GM19035 (cell line): ENCODE measurements around the gene MIPEP.
A peak's percentile ranks its signal among the peaks of the same experiment; 100 is the strongest.
"Not testable (repeated sequence)": the region's sequence is repeated elsewhere in the genome, so short reads cannot be mapped to it uniquely, and the experiment has no call there.

Experiments
- ATAC-seq: cut with Tn5 transposase; IDR thresholded peaks from one replicate; pipeline ENCODE4 v1.9.1; 2021; ENCODE audit not compliant: unreplicated experiment

The MIPEP gene

DNA sequence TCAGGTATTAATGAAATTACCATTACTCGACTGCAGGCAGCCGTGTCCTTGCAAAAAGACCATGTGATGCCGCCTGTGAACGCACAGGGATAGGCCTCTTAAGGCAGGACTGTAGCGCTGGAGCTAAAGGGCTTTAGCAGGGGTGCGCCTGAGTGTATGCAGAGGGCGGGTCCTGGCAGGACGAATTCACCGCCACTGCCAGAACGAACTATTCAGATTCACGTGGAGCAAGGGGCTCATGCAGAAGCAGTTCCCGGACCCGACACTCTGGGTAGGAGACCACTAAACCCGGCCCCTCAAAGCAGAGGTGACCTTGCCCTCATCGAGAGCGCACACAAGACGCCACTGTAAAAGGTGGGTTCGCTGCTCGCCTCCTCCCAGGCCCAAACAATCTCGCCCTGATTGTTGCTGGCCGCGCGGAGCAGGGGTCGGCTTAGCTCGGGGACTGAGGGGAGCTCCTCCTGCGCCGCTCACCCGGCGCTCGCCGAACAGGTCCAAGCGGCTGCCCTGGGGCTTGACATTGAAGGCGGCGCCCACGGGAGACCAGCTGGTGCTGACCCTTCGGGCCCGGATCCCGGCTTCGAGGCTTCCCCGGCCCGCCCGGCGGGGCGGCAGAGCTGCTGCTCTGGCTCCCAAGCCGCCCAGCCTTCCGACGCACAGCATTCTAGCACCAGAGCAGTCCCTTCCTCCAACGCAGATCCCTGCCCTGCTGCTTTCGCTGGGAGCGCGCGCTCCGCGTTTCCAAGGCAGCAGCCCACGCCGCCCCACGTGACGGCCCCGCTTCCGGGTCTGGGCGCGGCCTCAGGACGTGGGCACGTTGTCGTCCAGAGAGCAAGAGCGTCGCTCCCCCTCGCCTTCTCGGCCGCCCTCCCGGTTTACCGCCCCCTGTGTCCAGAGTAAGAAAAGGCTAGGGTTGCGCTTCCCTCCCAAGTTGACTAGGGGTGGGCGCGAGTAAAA is at the start of gene MIPEP:
TSS of gene MIPEP (minus strand) at position 743 of the 957 bp plus-strand sequence. CDS start at position 663, 80 bp downstream.
- peak; percentile 95 for ATAC-seq

DNA sequence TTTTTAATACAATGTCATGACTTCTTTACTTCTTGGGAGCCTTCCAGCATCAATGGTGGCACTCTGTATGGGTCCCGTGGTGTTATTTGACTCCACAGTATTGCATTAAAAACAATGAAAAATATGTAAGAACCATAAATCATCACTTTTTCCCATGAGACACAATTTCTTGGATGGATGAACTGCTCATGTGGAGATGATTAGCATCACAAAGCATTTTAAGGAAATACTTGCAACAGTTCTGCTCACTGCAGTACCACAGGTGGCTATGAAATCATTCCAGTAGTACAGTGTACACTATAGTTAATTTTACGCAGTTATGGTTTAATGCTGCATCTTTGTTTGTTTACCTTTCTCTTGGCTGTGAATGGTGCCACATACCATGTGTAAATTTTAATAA is 45.3 kb upstream of the MIPEP start:
- no peak for ATAC-seq

- no peak for ATAC-seq
Measured at GRCh38 chr13:23928985-23929384, 39.8 kb upstream of the MIPEP start.

GRCh38 chr13:23923031-23923430 is 33.8 kb upstream of the MIPEP start:
- no peak for ATAC-seq

GRCh38 chr13:23922005-23922932 is 33.1 kb upstream of the MIPEP start:
- ATAC-seq: no peak

- ATAC-seq: no peak
Measured at GRCh38 chr13:23921451-23921888, 32.3 kb upstream of the MIPEP start.

DNA sequence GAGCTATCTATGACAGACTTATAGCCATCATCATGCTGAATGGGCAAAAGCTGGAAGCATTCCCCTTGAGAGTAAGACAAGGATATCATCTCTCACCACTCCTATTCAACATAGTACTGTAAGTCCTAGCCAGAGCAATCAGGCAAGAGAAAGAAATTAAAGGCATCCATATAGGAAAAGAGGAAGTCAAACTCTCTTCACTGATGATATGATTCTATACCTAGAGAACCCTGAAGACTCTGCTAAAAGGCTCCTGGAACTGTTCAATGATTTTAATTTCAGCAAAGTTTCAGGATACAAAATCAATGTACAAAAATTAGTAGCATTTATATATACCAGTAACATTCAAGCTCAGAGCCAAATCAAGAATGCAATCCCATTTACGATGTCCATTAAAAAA is 29.8 kb upstream of the MIPEP start:
- ATAC-seq: no peak

DNA sequence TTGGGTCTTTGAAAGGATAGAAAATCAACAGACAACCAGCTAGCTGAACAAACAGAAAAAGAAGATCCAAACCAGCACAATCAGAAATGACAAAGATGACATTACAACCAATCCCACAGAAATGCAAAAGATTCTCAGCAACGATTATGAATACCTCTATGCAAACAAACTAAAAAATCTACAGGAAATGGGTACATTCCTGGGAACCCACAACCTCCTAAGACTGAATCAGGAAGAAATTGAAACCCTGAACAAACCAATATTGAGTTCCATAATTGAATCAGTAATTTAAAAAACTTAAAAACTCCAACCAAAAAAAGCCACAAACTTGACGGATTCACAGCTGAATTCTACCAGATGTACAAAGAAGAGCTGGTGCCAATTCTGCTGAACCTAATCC is 29.0 kb upstream of the MIPEP start:
- ATAC-seq: no peak

GRCh38 chr13:23915308-23915707 is 26.1 kb upstream of the MIPEP start:
- ATAC-seq: no peak

GRCh38 chr13:23912469-23912868 is 23.3 kb upstream of the MIPEP start:
- no peak for ATAC-seq

DNA sequence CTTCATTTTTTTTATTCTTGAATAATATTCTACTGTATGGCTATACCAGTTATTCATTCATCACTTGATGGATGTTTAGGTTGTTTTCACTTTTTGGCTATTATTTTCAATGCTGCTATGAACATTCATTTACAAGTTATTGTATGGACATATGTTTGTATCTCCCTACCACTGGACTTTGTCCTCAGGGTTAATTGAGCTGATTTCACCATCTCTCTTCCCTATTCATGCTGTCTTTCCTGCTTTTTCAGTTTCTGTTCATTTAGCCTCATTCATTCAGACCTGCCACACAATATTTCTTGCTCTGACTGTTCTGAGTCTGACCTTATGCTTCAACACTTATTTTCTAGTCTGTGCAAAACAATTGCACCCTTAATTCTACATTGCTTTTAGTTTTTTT is 20.4 kb upstream of the MIPEP start:
- ATAC-seq: no peak

GRCh38 chr13:23905766-23906165 is 16.6 kb upstream of the MIPEP start:
- ATAC-seq: no peak

DNA sequence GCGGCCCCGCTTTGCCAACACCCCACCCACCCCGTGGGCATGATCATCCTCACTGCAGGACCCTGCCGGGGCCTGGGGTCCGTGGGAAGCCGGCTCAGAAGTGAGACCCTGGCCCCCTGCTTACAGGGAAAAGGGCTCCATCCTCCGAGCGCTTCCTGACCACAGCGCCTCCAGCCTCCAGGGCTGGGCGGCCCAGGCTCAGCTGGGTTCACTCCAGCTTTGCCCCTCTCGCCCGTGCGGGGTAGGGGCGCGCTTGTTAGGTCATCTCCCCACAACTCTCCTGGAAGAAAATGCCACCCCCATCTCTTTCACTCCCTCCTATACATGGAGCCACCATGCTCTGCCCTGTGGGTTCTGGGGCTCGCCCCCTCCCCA is 14.7 kb upstream of the MIPEP start:
- no peak for ATAC-seq

DNA sequence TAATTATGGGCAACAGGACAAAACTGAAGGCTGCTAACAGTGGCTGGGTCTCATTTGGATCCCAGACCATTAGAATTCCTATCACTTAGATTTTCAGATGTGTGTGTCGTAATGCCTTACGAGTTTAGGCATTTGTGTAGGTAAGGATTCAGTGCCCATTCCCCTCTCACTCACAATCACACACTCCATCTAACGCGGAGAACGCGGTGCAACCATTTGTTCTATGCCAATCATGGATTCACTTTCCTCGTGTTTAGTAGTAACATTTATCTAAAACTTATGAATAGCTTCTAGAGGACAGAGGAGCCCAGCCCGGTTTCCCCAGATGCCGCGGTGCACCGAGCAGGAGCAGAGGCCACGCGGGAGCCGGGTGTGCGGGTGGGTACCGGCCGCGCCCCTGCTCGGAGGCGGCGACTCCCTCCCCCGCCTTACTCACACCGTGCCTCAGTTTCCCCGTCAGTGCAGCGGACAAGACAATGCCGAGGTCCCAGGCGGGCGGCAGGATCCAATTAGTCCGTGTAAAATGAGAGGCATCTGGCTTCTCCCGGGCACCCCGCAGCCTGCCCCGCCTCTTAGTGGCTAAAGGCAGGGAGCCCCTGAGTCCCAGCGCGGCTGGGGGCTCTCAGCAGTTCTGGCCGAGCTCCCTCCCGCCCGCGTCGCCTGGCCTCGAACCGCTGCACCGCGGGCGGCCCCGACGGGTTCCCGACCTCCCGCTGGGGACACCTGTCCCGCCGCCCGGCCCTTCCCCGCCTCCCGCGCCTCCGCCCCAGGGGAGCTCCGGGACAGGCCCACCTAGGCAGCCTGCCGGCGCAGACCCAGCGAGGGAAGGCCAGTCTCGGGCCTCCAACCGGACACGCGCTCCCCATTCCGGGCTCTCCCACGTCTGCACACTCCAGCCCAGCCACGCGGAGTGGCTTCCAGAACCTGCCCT is 14.0 kb upstream of the MIPEP start:
- ATAC-seq: no peak

DNA sequence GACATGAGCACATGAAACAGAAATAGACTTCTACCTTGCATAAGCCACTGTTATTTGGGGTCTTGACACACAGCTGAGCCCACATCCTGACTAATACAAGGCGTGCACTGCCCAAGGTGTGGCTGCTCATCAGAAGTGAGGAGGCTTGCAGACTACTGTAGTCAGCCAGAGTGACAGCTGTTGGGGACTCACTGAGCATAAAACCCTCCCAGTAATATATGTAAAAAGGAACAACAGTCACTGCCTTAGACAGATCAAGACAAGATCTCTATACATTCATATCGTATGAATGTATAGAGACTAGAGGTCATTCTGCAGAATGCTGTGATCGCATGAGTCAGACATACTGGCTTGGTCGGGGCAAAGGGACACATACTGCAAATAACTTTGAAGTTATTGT is 12.2 kb upstream of the MIPEP start:
- no peak for ATAC-seq

- ATAC-seq: peak; percentile 62
Measured at GRCh38 chr13:23899555-23899954, 10.4 kb upstream of the MIPEP start.

- ATAC-seq: no peak
Measured at GRCh38 chr13:23898101-23898500, 8.9 kb upstream of the MIPEP start.

DNA sequence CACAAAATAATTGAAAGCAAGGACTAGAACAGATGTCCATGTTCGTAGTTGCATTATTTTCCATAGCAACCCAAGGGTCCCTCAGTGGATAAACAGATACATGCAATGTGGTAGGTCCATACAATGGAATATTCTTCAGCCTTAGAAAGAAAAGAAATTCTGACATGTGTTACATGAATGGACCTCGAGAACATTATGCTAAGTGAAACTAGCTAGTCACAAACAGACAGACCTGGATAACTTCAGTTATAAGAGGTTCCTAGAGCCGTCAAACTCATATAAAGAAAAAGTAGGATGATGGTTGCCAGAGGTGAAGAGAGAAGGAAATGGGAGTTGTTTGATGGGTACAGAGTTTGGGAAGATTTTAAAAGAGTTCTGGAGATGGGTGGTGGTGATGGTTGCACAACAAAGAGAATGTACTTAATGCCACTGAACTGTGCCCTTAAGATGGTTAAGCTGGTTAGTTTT is 8.3 kb upstream of the MIPEP start, which contains the start of gene C1QTNF9B:
TSS of gene C1QTNF9B (minus strand) at position 51 of the 468 bp plus-strand sequence.
- ATAC-seq: not testable (repeated sequence)

GRCh38 chr13:23894746-23895145 is 5.5 kb upstream of the MIPEP start:
- not testable (repeated sequence) for ATAC-seq

DNA sequence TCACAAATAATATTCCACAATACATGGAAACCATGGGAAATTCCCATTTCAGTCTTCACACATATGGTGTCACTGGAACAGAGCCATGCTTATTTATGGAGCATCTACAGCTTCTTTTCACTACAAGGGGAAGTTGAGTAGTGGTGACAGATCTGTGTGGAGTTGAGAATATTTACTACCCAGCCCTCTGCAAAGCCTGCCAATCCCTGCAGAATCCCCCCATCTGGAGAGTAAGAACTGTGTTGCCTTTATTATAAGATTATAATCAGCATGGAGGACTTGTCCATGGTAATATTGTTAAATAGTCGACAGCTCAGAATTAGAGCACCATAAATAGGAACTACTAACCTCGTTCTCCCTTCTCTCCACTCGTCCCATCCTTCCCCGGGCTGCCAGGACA is 4.6 kb upstream of the MIPEP start:
- ATAC-seq: not testable (repeated sequence)
